ENCODE measurements around the gene CSNK2A3.

DNA sequence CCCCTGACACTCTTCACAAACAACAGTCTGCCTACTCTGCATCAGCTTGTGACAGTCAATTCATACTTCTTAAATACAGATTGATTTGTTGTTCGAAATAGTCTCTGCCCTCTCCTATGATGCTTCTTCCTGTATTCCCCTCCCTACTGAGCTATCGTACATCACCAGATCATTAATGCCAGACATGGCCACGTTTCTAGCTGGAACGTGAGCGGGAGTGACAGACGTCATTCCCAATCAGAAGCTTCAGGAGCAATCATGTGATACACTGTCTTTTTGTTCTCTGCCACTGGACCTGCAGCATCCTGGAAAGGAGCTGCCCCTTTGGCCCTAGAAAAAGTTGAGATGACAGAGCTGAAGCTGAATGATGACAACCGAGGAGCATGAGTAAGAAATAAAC, 48.5 kb downstream of the CSNK2A3 start:
- TF ChIP-seq, protein P1, sequence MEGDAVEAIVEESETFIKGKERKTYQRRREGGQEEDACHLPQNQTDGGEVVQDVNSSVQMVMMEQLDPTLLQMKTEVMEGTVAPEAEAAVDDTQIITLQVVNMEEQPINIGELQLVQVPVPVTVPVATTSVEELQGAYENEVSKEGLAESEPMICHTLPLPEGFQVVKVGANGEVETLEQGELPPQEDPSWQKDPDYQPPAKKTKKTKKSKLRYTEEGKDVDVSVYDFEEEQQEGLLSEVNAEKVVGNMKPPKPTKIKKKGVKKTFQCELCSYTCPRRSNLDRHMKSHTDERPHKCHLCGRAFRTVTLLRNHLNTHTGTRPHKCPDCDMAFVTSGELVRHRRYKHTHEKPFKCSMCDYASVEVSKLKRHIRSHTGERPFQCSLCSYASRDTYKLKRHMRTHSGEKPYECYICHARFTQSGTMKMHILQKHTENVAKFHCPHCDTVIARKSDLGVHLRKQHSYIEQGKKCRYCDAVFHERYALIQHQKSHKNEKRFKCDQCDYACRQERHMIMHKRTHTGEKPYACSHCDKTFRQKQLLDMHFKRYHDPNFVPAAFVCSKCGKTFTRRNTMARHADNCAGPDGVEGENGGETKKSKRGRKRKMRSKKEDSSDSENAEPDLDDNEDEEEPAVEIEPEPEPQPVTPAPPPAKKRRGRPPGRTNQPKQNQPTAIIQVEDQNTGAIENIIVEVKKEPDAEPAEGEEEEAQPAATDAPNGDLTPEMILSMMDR (IDR thresholded peaks at IDR 0.05): no peak
- TF ChIP-seq EZH2 (IDR thresholded peaks at IDR 0.05; ENCODE audit: borderline replicate concordance, insufficient read depth, low read depth, low read length, poor library complexity, severe bottlenecking): no peak

Measured in B cell (primary cell).